ENCODE measurements around the gene KRTAP4-7.
"Not testable (repeated sequence)": the region's sequence is repeated elsewhere in the genome, so short reads cannot be mapped to it uniquely, and the experiment has no call there.

GRCh38 chr17:41119696-41120690 is 36.0 kb downstream of the KRTAP4-7 start:
- TF ChIP-seq CTCF (IDR thresholded peaks at IDR 0.05; ENCODE audit: insufficient read depth, low read length, poor library complexity, severe bottlenecking); EZH2phosphoT487 (conservative IDR thresholded peaks at IDR 0.05; ENCODE audit: low read length): not testable (repeated sequence)

Data from SU-DHL-6 (cell line).